GM18511 (cell line): ENCODE measurements around the gene MYO1C.

Experiments used
- ATAC-seq: cut with Tn5 transposase; IDR thresholded peaks from one replicate; pipeline ENCODE4 v1.9.1; 2021; ENCODE audit warnings: mild to moderate bottlenecking, moderate library complexity; ENCODE audit not compliant: unreplicated experiment

Gene MYO1C

DNA sequence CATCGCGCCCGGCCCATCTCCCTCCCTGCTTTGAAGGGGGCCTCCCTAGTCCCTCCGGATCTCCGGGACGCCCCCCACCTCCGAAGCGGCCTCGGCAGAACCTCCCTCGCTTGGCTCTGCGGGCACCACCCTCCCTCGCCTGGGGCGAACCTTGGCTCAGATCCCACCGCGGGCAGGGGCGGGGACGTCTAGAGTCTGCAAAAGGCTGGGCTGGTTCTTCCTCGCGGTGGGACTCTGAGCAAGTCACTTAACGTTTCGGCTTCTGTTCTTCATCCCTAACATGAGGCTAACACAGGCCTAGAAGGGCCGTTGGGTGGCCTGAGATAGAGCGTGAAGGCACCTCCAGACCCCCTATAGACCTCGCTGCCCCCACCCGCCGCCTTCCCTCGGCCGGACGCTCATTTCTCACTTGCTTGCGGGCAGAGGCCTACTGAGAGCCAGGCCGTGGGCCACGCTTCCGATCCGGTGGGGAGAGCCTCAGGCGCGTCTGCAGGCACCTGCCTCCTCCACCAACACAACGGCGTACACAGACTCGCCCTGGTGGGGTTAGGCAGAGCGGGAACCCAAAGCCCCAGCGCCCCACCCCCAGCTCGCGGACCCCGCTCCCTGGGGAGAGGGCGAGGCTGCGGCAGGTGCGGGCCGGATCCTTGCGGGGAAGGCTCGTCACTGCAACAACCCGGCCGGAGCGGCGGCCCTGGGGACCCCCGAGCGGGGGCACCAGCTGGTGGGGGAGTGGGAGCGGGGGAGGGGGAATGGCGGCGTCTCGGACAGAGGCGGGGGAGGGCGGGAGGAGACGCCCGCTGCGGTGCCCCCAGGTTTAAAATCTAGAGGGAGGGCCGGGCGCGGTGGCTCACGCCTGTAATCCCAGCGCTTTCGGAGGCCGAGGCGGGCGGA lies 5.4 kb downstream of the MYO1C start:
- ATAC-seq = no peak

DNA sequence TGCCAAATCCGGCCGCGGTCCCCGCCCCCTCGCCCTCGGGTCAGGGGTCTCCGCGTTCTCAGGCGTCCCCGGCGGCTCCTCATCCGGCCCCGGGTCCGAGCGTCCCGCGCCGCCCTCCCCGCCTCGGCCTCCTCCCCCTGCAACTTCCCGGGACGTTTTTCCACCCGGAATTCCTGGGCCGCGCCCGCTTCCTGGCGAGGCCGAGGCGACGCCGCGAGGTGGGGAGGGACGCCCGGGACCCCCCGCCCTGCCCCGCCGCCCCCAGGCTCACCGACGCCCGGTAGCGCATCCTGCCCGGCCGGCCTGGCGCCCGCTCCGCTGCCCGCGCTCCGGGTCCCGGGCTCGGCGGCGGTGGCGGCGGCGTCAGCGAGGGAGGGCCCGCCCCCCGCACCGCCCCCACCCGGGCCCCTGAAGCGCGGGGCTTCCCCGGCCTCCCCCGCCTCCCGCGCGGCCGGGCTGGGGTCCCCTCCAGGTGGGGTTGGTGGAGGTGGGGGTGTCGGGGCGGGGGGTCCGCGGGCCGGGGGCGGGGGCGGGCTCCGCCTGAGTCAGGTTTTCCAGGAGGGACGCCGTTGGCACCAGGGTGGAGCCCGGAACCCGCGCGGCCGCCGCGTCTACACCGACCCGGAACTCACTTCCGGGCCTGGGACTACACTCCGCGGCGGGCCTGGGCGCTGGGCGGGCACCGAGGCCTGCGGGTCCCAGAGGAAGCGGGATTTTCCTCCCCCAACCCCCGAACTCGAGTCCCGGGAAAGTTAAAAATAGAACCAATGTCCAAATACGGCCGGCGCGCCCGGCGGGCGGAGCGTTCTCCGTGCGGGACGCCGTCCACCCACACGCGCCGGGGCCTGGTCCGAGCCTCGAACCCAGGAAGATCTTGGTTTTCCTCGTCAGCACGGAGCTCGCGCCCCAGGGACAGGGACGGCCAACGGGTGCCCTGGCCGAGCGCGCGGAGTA lies 6.8 kb downstream of the MYO1C start:
- no peak for ATAC-seq

DNA sequence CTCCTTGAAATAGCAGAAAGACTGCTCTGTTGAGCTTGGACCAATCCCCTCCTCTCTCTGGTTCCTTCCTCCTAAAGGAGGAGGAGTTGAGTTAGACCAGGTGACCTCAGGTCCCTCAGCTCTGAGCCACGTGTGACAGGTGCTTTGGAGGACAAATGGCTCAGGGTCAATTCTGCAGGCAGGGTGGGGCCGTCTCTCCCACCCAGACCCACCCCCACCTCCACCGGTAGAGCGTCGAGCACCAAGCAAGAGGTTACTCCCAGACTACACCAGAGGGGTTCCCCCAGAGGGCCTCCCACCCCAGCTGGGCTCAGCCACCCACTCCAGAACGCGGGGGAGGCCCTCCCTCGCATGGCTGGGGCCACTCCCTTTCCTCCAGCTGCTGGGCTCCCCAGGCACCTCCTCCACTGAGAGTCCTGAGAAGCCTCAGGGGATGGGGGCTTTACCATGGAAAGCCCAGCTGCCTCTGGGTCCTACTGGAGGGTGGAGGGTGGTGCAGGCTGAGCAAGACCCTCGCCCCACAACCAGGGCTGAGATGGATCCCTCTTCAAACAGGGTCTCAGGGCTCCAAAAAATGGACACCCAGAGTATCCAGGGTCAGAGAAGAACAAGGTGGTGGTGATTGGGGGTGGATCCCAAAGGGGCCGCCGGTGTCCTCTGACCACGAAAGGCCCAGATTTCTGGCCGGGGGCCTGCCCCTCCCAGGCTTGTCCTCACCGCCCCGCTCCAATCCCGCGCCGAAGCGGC lies 7.6 kb downstream of the MYO1C start:
- ATAC-seq = peak; percentile 54

DNA sequence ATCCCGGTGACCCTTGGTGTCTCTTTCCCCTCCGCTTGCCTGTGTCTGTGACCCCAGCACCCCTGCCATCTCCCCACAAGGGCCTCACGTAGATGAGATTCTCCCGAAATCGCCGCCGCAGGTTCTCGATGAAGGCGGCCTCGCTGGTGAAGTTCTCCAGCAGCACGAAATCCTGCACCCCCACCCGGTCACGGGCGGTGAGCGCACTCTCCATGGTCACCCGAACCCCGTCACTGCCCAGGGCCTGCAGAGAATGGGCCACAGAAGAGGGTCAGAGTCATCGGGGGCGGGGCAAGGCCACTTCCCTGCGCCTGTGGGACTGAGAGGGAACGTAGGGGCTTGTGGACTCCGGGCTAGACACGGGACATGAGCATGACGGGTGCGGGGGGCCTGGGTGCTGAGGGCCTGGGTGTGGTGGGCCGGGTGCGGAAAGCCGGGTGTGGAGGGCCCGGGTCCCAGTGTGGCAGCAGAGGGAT lies 8.4 kb downstream of the MYO1C start:
- no peak for ATAC-seq

DNA sequence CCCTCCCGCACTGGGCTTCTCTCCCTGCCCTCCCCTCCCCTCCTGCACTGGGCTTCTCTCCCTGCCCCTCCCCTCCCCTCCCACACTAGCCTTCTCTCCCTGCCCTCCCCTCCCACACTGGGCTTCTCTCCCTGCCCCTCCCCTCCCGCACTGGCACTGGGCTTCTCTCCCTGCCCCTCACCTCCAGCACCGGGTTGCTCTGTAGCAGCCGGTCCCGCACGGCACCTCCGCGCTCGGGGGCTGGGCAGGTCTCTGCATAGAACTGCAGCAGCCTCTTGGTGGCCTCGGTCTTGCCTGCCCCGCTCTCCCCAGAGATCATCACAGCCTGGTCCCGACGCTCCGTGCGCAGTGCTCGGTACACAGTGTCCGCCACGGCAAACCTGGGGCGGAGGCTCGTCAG lies 9.8 kb downstream of the MYO1C start:
- ATAC-seq = no peak

DNA sequence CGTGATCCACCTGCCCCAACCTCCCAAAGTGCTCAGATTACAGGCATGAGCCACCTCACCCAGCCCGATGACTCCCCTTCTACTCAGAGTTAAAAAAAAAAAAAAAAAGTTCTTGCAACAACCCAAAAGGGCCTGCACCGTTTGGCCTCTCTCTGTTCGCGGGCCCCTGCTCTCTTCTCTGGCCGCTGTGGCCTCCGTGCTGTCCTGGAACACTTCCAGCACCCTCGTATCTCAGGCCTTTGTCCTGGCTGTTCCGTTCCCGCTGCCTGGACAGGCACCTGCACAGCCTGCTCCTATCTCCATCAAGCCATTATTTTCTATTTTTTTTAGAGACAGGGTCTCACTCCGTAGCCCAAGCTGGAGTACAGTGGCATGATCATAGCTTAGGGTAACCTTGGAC lies 10.8 kb downstream of the MYO1C start:
- ATAC-seq = no peak

DNA sequence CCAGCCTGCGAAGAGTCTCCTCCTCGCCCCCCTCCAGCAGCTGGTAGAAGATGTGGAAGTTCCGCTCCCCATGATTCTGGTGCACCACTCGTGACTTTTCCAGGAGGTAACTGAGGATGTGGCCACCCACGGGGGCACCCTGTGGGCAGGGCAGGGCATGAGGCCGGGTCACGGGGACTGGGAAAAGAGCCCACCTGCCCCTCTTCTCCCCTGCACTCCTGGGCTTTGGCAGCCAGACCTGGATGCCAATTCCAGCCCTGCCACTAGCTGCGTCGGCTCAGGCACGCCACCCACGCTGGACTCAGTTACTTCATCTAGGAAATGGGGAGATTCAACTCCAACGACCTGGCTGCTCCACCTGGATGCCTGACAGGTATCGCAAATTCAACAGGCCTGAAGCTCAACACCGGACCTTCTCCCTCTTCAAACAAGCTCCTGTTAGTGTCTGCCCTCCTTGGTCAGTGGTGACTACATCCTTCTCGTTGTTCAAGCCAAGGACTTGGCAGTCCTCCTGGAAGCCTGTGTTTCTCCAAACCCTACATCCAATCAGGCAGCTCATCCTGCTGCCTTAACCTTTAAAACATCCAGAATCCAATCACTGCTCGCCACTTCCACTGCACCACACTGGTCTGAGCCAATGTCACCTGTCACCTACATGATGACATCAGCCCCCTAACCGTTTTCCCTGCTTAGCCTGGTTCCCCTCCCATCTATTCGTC lies 11.6 kb downstream of the MYO1C start:
- ATAC-seq = no peak

DNA sequence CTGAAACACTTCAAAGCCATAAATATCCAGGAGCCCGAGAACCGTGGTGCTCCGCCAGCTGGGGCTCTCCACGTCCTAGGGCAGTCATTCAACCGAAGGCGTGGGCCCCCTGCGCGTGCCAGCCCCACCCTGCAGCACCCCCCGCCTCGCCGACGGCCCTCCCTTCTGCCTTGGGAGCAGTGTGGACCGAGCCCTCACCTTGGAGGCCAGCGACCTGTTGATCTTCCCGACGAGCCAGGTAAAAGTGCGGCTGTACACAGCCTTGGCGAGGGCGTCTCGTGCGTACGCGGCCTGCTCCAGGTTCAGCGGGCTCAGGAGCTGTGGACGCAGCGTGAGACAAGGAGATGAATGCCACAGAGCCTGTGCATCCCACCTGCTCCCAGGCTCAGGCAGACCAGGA lies 14.1 kb downstream of the MYO1C start:
- no peak for ATAC-seq

DNA sequence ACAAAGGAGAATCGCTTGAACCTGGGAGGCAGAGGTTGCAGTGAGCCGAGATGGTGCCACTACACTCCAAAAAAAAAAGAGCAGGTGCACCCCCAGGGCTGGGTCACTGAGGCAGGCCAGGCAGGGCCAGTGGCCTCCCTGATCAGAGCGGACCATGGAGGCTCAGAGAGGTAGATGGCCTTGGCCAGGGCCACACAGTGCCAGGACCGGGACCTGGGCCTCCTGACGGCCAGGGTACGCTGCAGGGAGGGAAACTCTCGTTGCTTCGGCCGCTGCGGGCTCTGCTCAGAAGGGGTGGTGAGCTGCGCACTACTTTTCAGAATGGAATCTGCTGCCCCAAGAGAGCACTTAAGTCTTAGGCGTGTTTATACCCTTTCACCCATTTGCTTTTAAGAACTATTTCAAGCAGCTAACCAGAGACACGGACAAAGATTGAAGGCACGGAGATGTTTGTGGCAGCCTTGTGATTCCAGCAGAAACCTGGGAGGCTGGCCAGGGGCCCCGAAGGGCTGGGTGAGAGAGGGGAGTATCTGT lies 17.1 kb downstream of the MYO1C start:
- no peak for ATAC-seq

DNA sequence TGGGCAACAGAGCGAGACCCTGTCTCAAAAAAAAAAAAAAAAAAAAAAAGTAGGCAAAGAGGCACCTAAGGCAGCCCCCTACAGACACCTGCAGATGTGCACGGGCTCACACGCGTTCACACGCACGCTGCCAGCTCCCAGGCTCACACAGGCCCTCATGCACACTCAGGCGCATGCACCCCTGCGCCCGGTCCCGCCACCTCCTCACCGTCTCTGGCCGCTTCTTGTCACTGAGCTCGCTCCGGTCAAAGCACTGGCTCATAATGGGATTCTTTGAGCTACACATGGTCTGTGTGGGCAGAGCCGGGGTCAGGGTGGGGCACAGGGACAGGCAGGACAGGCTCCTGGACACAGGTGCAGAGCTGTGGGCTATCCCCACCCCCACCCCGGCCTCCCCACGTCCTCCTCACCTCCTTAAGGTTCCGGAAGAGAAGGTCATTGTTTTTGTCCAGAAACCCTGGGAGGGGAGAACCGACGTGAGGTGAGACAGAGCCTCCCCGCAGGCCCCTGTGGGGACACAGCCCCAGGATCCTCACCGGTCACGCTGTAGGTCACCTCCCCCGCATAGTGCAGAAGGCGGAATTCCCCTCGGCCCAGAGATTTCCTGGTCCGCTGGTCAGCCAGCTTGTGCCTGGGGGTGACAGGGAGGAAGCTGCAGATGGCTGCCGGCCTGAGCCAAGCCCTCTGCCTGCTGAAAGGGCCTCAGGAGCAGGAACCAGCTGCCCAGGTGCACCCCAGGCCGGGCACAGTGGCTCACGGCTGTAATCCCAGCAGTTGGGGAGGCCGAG lies 17.9 kb downstream of the MYO1C start:
- ATAC-seq = peak; percentile 69

DNA sequence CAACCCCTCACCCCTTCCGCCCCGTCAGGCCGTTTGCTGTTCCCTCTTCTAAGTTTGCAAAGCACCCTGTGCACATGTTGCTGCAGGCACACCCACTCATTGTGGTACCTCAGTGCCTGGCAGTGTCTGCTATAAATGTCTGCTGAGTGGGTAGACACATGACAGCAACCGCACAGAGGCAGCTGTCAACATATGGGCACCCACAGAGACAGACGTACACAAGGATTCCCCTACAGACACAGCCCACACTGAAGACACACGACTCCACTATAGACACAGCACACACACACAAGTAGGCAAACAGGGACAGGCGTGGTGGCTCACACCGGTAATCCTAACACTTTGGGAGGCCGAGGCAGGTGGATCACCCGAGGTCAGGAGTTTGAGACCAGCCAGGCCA lies 18.6 kb downstream of the MYO1C start:
- no peak for ATAC-seq

DNA sequence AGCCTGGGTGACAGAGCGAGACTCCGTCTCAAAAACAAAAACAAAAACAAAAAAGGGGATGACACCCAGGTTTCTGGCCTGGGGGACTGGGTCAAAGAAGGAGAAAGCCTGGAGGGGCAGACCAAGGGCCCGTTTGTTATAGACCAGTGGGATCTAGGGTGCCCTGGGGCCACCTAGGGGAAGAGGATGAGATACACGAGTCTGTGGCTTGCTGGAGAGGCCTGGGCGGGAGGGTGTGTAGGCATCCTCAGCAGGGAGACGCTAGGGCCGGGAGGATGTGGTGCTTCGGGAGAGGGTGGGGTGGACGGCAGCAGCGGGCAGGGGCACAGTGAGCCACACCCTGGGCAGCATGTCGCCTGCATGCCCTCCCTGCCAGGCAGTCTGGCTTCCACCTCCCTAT lies 19.3 kb downstream of the MYO1C start:
- ATAC-seq = no peak

DNA sequence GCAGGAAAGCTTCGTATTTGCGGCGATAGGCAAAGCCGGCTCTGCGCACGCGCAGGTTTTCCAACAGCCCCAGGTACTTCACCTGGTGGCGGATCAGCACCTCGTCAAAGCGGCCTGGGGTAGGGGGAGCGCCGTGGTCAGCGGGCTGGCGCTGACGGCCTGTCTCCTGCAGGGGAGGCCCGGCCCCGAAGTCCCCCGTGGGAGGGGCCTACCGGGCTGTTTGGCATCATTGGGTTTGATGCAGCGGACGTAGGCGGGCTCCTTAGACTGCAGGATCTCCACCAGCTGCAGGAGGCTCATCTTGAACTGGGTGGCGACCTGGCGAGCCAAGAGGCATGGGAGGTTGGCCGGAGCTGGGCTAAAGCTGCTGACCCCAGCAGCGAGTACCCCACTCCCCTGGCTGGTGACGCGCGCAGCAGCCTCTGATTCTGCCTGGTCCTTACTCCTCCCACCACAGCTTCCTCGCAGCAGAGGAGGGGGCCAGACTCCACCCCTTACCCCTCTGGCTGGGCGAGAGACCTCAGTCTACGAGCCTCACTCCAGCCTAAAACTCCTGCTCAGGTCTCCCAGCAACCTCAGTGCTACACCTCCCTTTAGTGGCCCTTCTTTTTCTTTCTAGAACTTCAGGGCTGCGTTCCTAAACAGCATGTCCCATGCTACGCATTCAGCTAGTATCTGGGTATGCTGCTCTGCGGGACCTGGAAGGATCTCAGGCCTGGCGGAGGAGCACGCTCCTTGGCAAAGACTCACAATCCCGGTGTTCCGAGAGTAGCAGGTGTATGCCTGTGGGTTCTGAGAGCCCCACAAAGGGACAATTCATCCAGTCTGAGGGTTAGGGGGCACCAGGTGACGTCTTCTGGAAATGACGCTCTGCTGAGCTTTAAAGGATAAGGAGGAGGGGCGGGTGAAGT lies 20.3 kb downstream of the MYO1C start:
- no peak for ATAC-seq

DNA sequence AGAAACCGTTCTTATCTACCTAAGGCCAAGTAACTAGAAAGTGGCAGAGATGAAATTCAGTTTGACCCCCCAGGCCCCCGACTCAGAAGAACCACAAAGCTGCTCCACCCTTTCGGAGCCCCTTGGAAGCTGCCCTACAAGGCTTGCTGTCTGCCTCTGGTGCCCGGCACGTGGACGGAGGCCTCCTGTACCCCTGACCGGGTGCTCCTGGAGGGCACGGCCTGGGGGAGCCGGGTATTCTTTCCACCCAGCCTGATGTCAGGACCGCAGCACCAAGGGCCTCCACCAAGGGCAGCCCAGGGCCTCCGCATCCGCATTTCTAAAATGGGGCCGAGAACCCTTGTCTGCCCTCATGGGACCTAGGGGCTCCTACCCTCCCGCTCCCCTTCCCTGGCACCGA lies 21.0 kb downstream of the MYO1C start:
- no peak for ATAC-seq

DNA sequence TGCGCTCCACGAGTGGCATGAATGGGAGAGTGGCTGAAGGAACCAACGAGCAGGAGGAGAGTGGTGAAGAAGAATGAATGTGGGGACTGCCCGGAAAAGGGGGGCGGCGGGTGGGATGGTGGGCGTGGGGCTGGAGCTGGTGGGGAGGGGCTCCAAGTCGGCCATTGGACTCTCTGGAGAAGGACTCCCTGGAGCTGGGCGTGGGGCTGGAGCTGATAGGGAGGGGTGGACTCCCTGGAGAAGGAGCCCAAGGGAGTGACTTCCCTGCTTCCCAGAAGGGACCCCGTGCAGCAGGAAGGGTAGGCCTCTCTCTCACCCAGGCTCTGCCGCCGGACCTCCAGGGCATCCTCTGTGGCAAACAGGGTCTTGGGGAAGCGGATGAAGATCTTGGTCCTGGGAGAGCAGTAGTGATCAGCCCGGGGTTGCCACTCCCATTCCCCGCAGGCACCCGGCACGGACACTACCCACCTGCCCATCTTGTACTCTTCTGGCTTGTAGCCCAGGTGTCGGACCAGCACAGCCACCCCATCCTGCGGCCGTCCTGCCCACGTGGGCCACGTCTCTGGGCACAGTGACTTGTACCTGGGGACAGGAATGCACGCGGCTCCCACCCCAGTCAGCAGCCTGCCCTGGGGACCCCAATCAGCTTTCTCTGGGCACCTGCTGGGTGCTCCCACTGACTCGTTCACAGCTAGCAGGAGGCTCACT lies 21.6 kb downstream of the MYO1C start:
- ATAC-seq = no peak

DNA sequence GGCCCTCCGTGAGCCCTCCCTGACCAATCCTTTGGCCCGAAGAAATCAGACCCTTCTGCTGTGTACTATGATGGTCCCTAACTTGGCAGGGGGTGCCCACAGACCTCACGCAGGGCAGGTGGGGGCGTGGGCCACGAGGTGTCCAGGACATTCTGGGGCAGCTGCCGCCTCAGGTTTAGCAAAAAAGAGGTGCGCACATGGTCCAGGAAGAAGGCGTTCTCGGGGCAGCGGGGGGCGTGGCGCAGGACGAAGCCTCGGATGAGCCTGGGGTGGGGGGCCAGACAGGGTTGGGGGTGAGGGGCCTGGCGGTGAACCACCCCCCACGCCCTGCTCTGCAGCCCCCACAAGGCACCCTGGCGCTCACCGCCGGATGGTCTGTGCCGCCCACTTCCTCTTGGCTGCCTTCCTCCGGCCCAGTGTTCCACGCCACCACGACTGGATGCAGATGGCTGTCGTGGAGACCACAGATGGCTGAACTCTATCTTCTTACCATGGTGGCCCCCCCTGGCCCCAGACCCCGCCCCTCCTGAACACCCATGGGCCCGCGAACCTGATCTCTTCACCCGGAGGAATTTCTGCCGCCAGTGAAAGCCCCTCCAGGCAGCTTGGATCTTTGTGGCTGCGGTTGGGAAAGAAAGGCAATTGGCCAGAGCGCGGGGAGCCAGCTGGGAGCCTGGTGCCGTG lies 22.3 kb downstream of the MYO1C start:
- no peak for ATAC-seq

DNA sequence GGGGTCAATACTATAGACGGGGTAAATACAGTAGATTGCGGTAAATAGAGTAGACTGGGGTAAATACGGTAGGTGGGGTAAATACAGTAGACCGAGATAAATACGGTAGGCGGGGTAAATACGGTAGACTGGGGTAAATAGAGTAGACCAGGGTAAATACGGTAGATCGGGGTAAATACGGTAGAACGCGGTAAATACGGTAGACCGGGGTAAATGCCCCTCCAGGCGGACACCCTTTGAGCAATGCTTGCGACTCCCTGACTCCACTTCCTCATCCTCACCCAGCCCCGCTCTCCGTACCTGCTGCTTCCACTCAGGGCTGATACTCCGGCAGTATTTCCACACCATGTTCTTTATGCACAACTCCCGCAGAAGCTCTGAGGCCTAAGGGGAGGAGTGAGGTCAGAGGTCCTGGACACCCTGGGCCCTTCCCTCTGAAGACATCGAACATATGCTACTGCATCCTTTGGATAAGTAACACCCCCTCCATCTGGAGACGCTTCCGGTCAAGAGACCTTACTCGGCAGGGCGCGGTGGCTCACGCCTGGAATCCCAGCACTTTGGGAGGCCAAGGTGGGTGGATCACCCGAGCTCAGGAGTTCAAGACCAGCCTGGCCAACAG lies 23.1 kb downstream of the MYO1C start:
- no peak for ATAC-seq
